Right ventricle myocardium superior (tissue), 1 donor: Measurements from ENCODE around the gene XIST. TPM values are rescaled to one million over a fixed set of nuclear protein-coding genes. Genes with fewer than 3 reads are reported as not detected.

Experiments used
- ATAC-seq: fragments of 200-7000 bp; cut with Tn5 transposase; one replicate; pipeline ENCODE4 v1.9.1; 2020; ENCODE audit warnings: mild to moderate bottlenecking; ENCODE audit not compliant: poor library complexity
- DNase-seq: peaks from one replicate; pipeline ENCODE4 v3.0.0-alpha.2; 2020
- intact Hi-C: fragments of 100-400 bp; cut with DNase I; formaldehyde crosslinking; loops from one replicate; pipeline ENCODE4 v1.11.2; 2022
- total RNA-seq: library from RNA; stranded (reverse); fragmentation: NEBNext Ultra II Directional; extraction: Animal tissue kit (Norgen Biotek cat#: 25700); gene quantifications from one replicate; pipeline ENCODE4 v1.2.1, GENCODE V29; 2021
- donor health status: DM: no; HTN: yes; CAD: no; lungs with severe emphysema.

Gene XIST
- total RNA-seq, 1 donor from 2014 or later = 0.59 TPM

- no peak for ATAC-seq
- intact Hi-C loops = no loop called here
These were observed 9.8 kb downstream of the XIST start for GRCh38 chrX:73842541-73843234.

GRCh38 chrX:73841337-73841736 lies 11.2 kb downstream of the XIST start:
- intact Hi-C loops = no loop called here
- ATAC-seq = no peak
- no peak for DNase-seq

More at GRCh38 chrX:73842541-73843234, 9.8 kb downstream of the XIST start:
- no peak for DNase-seq

GRCh38 chrX:73840120-73840924 lies 12.2 kb downstream of the XIST start:
- intact Hi-C loops = no loop called here
- DNase-seq (no peak), ATAC-seq (no peak)

- DNase-seq (no peak), ATAC-seq (no peak)
- intact Hi-C loops = no loop called here
These were observed 13.4 kb downstream of the XIST start for GRCh38 chrX:73839152-73839551.

GRCh38 chrX:73838123-73838522 lies 14.4 kb downstream of the XIST start:
- intact Hi-C loops = no loop called here
- no peak for DNase-seq
- no peak for ATAC-seq

- no peak for DNase-seq
- ATAC-seq = no peak
- intact Hi-C loops = no loop called here
These were observed 15.5 kb downstream of the XIST start for GRCh38 chrX:73836956-73837477.

GRCh38 chrX:73834219-73834618 lies 18.3 kb downstream of the XIST start:
- ATAC-seq = no peak

GRCh38 chrX:73832319-73832718 lies 20.2 kb downstream of the XIST start:
- no peak for DNase-seq
- ATAC-seq = no peak
- intact Hi-C loops = no loop called here

More at GRCh38 chrX:73834219-73834618, 18.3 kb downstream of the XIST start:
- no peak for DNase-seq
- intact Hi-C loops = no loop called here

- intact Hi-C loops = no loop called here
- ATAC-seq (no peak), DNase-seq (no peak)
These were observed 21.0 kb downstream of the XIST start for GRCh38 chrX:73831500-73831899.

GRCh38 chrX:73830489-73831414 lies 21.8 kb downstream of the XIST start:
- intact Hi-C loops = no loop called here
- ATAC-seq = no peak
- DNase-seq = no peak

GRCh38 chrX:73829890-73830466 lies 22.5 kb downstream of the XIST start:
- DNase-seq = no peak
- ATAC-seq = no peak
- intact Hi-C loops = no loop called here

- no peak for ATAC-seq
- intact Hi-C loops = no loop called here
- no peak for DNase-seq
These were observed 24.3 kb downstream of the XIST start for GRCh38 chrX:73828080-73828720.

- DNase-seq (no peak), ATAC-seq (no peak)
- intact Hi-C loops = no loop called here
These were observed 25.1 kb downstream of the XIST start for GRCh38 chrX:73827406-73827805.

GRCh38 chrX:73826996-73827395 lies 25.5 kb downstream of the XIST start:
- DNase-seq (no peak), ATAC-seq (no peak)
- intact Hi-C loops = no loop called here

- intact Hi-C loops = no loop called here
- DNase-seq (no peak), ATAC-seq (no peak)
These were observed 26.9 kb downstream of the XIST start for GRCh38 chrX:73825569-73825968.

GRCh38 chrX:73823473-73824004 lies 29.0 kb downstream of the XIST start:
- DNase-seq (no peak), ATAC-seq (no peak)
- intact Hi-C loops = no loop called here

- intact Hi-C loops = no loop called here
- ATAC-seq (no peak), DNase-seq (no peak)
These were observed 29.7 kb downstream of the XIST start for GRCh38 chrX:73822775-73823174.
